GM06990 (cell line): ENCODE results near the gene PIGU.

Source experiments
- DNase-seq: peaks from one replicate; pipeline ENCODE4 v3.0.0-alpha.2; 2011; ENCODE audit not compliant: insufficient read length; ENCODE audit errors: extremely low read depth
- H3K27me3 ChIP-seq: replicated peaks from 2 replicates; pipeline ENCODE4 v1.6.0; 2011; ENCODE audit warnings: low read length; ENCODE audit not compliant: control insufficient read depth, insufficient read depth
- H3K36me3 ChIP-seq: 2 replicates; pipeline ENCODE4 v1.5.1; 2011; ENCODE audit warnings: low read length; ENCODE audit not compliant: control insufficient read depth, insufficient read depth
- H3K4me3 ChIP-seq: replicated peaks from 2 replicates; pipeline ENCODE4 v1.5.1; 2011; ENCODE audit warnings: low read depth, mild to moderate bottlenecking, control low read depth, low read length
- TF ChIP-seq, protein P1 (sequence below): IDR thresholded peaks from 2 replicates; pipeline ENCODE4 v1.5.1; 2011; ENCODE audit warnings: low read length, control low read depth, mild to moderate bottlenecking, inconsistent platforms; ENCODE audit not compliant: insufficient read depth, poor library complexity, severe bottlenecking

PIGU gene

GRCh38 chr20:34706912-34707784 lies 30.3 kb upstream of the PIGU start:
- TF ChIP-seq, protein P1, sequence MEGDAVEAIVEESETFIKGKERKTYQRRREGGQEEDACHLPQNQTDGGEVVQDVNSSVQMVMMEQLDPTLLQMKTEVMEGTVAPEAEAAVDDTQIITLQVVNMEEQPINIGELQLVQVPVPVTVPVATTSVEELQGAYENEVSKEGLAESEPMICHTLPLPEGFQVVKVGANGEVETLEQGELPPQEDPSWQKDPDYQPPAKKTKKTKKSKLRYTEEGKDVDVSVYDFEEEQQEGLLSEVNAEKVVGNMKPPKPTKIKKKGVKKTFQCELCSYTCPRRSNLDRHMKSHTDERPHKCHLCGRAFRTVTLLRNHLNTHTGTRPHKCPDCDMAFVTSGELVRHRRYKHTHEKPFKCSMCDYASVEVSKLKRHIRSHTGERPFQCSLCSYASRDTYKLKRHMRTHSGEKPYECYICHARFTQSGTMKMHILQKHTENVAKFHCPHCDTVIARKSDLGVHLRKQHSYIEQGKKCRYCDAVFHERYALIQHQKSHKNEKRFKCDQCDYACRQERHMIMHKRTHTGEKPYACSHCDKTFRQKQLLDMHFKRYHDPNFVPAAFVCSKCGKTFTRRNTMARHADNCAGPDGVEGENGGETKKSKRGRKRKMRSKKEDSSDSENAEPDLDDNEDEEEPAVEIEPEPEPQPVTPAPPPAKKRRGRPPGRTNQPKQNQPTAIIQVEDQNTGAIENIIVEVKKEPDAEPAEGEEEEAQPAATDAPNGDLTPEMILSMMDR, result no peak
- DNase-seq, result no peak
- no peaks in the 10 kb centered on the region; the same call in 1 of the 2 replicates for H3K36me3 ChIP-seq
- H3K27me3 ChIP-seq, result no peaks in the 10 kb centered on the region
- no peak overlapping the region for H3K4me3 ChIP-seq

DNA sequence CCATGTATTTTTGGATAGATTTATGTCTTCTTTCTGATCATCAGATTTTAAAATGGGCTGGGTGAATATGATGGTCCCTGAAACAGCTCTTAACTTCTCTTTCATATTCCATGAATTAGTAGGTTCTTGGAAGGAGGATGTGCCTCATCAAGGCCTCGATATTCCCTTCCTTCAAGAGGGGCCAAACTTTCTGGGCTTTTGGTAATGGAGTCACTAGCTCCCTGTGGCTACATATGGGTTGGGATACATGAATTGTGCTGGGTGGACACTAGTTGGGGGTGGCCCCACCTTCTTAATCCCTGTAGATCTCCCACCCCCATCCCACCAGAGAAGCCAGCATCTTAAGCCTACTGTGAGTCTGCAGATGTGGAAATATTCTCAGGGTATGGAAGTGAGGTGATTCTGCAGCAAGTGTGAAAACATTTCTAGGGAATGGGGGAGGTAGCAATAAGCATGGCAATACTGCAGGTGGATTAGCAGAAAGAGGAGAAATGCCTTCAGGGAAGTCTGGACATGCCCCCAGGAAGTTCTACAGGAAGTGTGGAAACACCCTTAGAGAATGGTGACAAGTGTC lies 29.5 kb upstream of the PIGU start:
- Histone ChIP-seq H3K27me3 (no peaks in the 10 kb centered on the region), H3K4me3 (no peak overlapping the region), H3K36me3 (no peaks in the 10 kb centered on the region; the same call in 1 of the 2 replicates)
- no peak for DNase-seq
- TF ChIP-seq, protein P1, result no peak

- TF ChIP-seq, protein P1, result peak; percentile 5
- H3K27me3 ChIP-seq, result no peaks in the 10 kb centered on the region
- H3K4me3 ChIP-seq, result no peak overlapping the region
- no peaks in the 10 kb centered on the region for H3K36me3 ChIP-seq
- DNase-seq, result peak; percentile 14
Measured at GRCh38 chr20:34705397-34706301, 28.8 kb upstream of the PIGU start.

DNA sequence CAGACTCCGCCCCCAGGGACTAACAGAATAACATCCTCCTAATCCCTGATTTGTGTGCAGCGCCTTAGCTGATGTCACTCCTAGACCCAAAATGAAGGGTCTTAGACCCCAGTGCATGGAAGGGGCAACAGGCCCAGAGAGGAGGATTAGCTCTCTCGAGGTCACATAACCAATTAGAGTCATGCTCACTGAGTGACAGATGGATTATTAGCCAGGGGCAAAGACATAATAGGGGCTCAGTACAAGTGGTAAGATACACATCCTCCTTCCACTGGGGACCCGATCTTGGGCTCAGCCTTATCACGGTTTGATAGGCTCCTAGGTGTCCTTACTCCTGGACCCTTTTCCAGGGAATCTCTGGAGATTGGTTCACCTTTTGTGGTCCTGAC lies 28.1 kb upstream of the PIGU start:
- DNase-seq, result no peak
- H3K4me3 ChIP-seq, result peak overlapping the region; percentile 71
- no peaks in the 10 kb centered on the region for H3K36me3 ChIP-seq
- no peaks in the 10 kb centered on the region for H3K27me3 ChIP-seq
- TF ChIP-seq, protein P1, result no peak

GRCh38 chr20:34704177-34705007 lies 27.5 kb upstream of the PIGU start, which contains the start of gene TP53INP2:
TP53INP2 (plus strand) TSS chr20:34704344; CDS start chr20:34708740, 4,396 bp downstream.
- peak within 1 kb of the TSS; percentile 71 for H3K4me3 ChIP-seq
- peak; percentile 87 for DNase-seq
- TF ChIP-seq, protein P1, result no peak
- H3K36me3 ChIP-seq, result no peaks in the 10 kb centered on the region
- no peaks in the 10 kb centered on the region for H3K27me3 ChIP-seq
